Central memory CD8-positive, alpha-beta T cell (primary cell): ENCODE data around the gene ELAPOR1.

Experiments used
- ATAC-seq: fragments of 150-1000 bp; cut with Tn5 transposase; replicated peaks from 2 replicates; pipeline ENCODE4 v1.10.0; 2022; ENCODE audit warnings: mild to moderate bottlenecking, moderate FRiP score, moderate number of reproducible peaks; ENCODE audit not compliant: poor library complexity, severe bottlenecking; ENCODE audit errors: extremely low read depth
- DNase-seq, 2 donors: peaks; one replicate each; pipeline ENCODE4 v3.0.0; 2021; ENCODE audit warnings: low spot score in 2 of 2
- H3K27ac Mint-ChIP-seq: one replicate; pipeline ENCODE4 v1.8.0; 2022; ENCODE audit warnings: low read depth, mild to moderate bottlenecking, moderate library complexity, mixed read lengths
- H3K27me3 Mint-ChIP-seq: one replicate; pipeline ENCODE4 v1.8.0; 2022; ENCODE audit warnings: mixed read lengths
- H3K36me3 Mint-ChIP-seq: one replicate; pipeline ENCODE4 v1.8.0; 2022; ENCODE audit warnings: mild to moderate bottlenecking, moderate library complexity, mixed read lengths; ENCODE audit not compliant: insufficient read depth
- H3K4me1 Mint-ChIP-seq: one replicate; pipeline ENCODE4 v1.8.0; 2022; ENCODE audit warnings: mixed read lengths
- H3K4me3 Mint-ChIP-seq: one replicate; pipeline ENCODE4 v1.8.0; 2022; ENCODE audit warnings: mild to moderate bottlenecking, moderate library complexity, mixed read lengths
- H3K9me3 Mint-ChIP-seq: one replicate; pipeline ENCODE4 v1.8.0; 2022; ENCODE audit warnings: mixed read lengths

ELAPOR1 gene

DNA sequence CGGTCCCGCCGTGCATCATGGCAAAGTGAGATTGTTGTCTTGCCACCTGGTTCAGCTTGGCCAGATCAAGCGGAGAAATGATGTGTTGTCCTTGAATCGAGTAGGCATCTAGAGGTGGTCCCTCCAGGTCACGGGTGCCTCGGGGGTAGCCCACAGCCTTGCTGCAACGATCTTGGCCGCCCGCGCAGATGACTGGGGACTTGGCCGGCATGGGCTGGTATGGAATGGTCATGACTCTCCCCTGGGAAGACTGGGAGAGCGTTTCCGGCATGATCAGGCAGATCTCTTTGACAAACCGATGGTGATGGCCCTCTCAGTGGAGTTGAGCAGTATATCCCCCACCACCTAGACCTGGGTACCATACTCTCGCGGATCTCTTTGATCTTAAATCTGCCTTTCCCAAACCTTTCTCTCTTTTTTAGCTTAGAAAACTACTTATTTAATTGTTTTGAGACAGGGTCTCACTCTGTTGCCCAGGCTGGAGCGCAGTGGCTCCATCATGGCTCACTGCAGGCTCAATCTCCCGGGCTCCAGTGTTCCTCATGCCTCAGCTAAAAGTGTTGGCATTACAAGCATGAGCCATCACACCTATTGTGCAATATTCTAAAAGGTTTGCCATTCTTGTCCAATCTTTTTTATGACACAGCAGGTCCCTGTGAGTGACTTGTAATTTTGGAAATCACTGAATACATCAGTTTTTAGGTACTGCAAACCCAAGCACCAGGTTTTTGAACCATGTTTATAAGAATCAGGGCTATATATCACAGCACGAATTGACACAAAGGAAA, 9.4 kb upstream of the ELAPOR1 start:
- Mint-ChIP-seq H3K27ac (no peak overlapping the region), H3K36me3 (peaks cover 15% of the 10 kb centered on the region), H3K27me3 (no peaks in the 10 kb centered on the region), H3K9me3 (no peaks in the 10 kb centered on the region), H3K4me1 (peaks cover 15% of the 10 kb centered on the region), H3K4me3 (no peak overlapping the region)
- ATAC-seq, result no peak
- no peak for DNase-seq

DNA sequence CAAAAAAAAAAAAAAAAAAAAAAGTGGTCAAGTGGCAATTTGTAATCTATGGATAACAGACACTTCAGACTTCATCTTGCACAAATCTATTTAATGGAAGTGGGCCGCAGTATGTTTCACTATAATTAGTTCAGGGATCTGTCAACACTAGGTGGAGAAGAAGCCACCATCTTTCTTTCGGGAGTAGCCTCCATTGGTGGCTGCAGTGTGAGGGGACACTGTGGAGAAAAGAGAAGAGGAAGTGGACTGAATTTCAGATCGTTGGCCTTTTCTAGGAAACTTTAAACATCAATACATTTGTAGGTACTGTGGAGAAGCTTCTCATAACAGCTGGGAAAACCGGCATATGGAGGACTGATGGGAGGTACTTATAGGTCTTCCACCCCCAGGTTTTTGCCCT, 8.0 kb upstream of the ELAPOR1 start:
- no peaks in the 10 kb centered on the region for H3K27me3 Mint-ChIP-seq
- DNase-seq, result no peak
- no peaks in the 10 kb centered on the region for H3K9me3 Mint-ChIP-seq
- no peak overlapping the region for H3K4me3 Mint-ChIP-seq
- no peak for ATAC-seq
- H3K36me3 Mint-ChIP-seq, result peaks cover 6% of the 10 kb centered on the region
- H3K4me1 Mint-ChIP-seq, result peaks cover 4% of the 10 kb centered on the region
- H3K27ac Mint-ChIP-seq, result no peak overlapping the region

DNA sequence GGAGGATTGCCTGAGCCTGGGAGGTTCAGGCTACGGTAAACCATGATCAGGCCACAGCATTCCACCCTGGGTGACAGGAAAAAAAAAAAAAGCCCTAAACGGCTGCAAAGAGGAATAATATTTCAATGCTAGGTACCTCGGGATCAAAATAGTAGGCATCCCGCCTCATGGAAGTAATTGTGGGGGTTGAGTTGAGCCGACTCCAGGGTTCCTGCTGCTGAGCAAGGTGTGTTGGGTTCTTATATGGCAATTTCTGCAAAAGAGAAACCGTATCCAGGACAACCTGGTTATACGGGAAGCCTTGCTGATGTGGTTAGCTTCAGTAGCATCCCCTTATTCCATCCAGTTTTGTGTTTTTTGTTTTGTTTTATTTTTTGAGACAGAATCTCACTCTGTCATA, 6.1 kb upstream of the ELAPOR1 start:
- Mint-ChIP-seq H3K4me3 (no peak overlapping the region), H3K27ac (no peak overlapping the region), H3K27me3 (no peaks in the 10 kb centered on the region), H3K4me1 (peaks cover 5% of the 10 kb centered on the region), H3K9me3 (no peaks in the 10 kb centered on the region), H3K36me3 (peaks cover 4% of the 10 kb centered on the region)
- ATAC-seq (no peak), DNase-seq (no peak)

DNA sequence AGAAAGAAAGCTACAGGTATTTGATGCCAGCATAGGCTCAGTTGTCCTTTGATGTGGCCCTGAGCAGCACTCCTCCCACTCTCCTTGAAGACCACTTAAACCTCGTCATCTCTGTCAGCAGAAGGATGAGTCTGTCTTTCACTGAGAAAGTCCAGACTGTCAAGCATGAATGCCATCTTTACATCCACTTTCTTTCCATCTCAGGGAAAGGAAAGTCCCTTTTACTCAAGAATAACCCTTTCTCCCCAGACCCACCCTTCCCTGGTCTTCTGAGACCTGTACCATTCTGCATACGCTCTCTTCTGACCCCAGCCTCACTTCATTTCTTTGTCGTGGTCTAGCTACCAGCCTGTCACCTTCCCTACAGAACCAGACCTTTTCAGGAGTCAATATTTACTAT, 4.0 kb upstream of the ELAPOR1 start:
- Mint-ChIP-seq H3K27ac (no peak overlapping the region), H3K36me3 (peaks cover 14% of the 10 kb centered on the region), H3K9me3 (no peaks in the 10 kb centered on the region), H3K4me1 (peaks cover 24% of the 10 kb centered on the region), H3K27me3 (no peaks in the 10 kb centered on the region), H3K4me3 (no peak overlapping the region)
- ATAC-seq, result no peak
- no peak for DNase-seq

DNA sequence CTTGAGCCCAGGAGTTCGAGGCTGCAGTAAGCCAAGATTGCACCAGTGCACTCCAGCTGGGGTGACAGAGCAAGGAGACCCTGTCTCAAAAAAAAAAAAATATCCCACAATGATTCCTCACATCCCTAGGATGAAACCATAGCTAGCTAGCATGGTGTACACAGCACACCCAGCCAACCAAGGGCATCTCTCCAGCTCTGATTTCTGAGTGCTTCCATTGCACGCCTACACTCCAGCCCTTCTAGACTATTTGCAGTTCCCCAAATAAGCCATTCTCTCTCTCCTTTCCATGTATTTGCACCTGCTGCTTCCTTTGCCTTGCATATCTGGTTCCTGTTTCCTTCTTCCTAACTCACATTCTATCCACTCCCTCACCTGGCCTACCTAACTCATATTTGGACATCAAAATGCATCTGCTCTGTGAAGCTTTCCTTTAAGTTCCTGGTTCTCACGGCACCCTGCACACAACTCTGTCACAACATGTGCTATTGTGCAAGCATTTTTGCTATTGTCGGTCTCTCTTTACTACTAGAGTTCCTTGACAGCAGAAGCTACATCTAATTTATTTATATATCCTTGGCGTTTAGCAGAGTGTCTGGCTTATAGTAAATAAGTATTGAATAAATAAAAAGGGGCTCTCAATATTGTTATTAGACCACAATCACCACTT, 2.4 kb upstream of the ELAPOR1 start:
- no peak for ATAC-seq
- Mint-ChIP-seq H3K9me3 (no peaks in the 10 kb centered on the region), H3K36me3 (peaks cover 14% of the 10 kb centered on the region), H3K4me1 (peaks cover 24% of the 10 kb centered on the region), H3K27ac (peak overlapping the region; percentile 100), H3K4me3 (no peak overlapping the region), H3K27me3 (no peaks in the 10 kb centered on the region)
- DNase-seq, result no peak

DNA sequence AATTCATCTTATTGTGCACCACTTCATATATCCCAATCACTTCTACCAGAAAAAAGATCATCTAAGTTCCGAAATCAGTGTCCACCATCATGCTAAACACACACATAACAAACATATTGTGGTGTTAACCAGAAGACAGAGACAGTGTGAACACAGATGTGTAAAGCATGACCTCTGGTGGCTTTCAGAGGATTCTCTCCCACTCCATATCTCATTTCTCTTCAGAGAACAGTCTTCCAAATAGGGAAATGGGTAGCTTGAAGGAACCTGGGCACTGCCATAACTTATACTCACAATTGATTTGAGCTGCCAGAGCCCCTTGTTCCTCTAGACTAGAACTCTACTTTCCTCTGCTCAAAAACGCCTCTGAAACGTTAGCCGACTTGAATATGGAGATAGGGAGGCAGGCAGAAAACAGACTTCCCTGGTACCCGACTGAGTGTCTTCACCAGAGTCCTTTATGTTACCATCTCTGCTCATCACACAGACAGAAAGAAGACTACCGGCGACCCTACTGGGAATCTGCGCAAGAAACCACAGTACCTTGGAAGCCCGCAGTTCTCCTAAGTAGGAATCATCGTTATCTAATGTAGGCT, 1.8 kb upstream of the ELAPOR1 start:
- H3K36me3 Mint-ChIP-seq, result peaks cover 14% of the 10 kb centered on the region
- peak overlapping the region; percentile 92 for H3K4me3 Mint-ChIP-seq
- no peaks in the 10 kb centered on the region for H3K27me3 Mint-ChIP-seq
- DNase-seq, result no peak
- no peak for ATAC-seq
- peak overlapping the region; percentile 100 for H3K27ac Mint-ChIP-seq
- no peaks in the 10 kb centered on the region for H3K9me3 Mint-ChIP-seq
- H3K4me1 Mint-ChIP-seq, result peaks cover 24% of the 10 kb centered on the region

DNA sequence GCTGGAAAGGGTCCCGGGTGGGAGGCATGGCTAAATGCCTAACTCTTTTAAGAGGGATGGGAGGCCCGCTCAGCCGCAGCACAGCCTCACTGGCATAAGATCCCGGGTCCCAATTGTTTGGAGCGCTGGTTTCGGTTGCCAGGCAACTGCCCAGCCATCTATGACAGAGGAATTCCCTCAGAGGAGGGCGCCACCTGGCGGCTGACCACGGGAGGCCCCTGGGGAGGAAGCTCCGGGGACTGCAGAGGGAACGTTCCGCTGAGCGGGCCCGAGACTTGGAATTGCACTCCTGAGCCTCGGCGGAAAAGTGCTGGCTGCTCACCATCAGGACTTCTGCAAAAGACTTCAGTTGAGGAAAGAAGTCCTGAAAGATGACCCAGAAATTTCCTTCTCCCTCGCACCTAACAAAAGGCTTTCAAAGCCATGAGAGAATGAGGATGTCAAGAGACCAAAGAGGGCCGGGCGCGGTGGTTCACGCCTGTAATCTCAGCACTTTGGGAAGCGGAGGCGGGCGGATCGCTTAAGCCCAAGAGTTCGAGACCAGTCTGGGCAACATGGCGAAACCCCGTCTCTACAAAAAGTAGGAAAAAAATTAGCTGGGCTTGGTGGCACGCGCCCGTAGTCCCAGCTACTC, 1.1 kb upstream of the ELAPOR1 start:
- Mint-ChIP-seq H3K4me1 (peaks cover 24% of the 10 kb centered on the region), H3K36me3 (peaks cover 14% of the 10 kb centered on the region), H3K4me3 (peak overlapping the region; percentile 92), H3K27me3 (no peaks in the 10 kb centered on the region), H3K9me3 (no peaks in the 10 kb centered on the region), H3K27ac (peak overlapping the region; percentile 100)
- peak; percentile 84 to 87 for DNase-seq
- peak; percentile 70 for ATAC-seq

DNA sequence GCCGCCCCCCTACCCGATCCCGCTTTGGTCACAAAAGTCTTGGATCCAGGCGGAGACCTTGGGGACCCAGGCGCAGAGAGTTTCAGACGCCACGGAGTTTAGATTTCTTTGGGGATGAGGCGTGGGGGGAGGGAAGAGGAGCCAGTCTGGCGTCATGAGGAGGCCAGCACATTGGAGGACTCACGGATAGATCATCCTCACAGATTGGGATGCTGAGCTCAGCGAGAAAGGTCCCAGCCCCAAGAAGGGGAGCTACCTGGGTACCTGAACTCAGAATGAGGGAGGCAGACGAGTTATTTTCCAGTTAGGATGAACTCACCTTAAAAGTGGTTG, 393 bp downstream of the ELAPOR1 start:
- peaks cover 24% of the 10 kb centered on the region for H3K4me1 Mint-ChIP-seq
- ATAC-seq, result no peak
- H3K27ac Mint-ChIP-seq, result peak overlapping the region; percentile 79
- H3K27me3 Mint-ChIP-seq, result no peaks in the 10 kb centered on the region
- peak overlapping the region; percentile 92 for H3K4me3 Mint-ChIP-seq
- no peak for DNase-seq
- no peaks in the 10 kb centered on the region for H3K9me3 Mint-ChIP-seq
- peaks cover 16% of the 10 kb centered on the region for H3K36me3 Mint-ChIP-seq

DNA sequence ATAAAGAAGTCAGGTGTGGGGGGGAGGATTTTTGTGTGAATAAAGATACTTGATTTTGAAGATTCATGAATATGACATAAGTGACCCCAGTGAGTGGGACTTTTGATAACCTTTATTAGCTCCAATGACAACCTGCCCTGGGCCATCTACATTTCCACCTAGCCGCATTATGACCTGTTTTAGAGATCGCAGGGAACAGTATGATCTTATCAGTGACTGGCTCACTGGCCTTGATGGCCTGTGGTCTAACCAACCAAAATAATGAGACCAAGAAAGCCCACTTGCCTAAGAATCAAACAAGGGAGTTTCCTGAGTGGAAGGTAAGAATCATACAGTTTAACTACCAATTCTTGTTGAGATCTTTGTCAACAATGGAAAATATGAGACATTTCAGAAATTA, 1.8 kb downstream of the ELAPOR1 start:
- ATAC-seq, result no peak
- no peak for DNase-seq
- H3K27me3 Mint-ChIP-seq, result no peaks in the 10 kb centered on the region
- H3K9me3 Mint-ChIP-seq, result no peaks in the 10 kb centered on the region
- no peak overlapping the region for H3K27ac Mint-ChIP-seq
- peaks cover 24% of the 10 kb centered on the region for H3K4me1 Mint-ChIP-seq
- peaks cover 16% of the 10 kb centered on the region for H3K36me3 Mint-ChIP-seq
- no peak overlapping the region for H3K4me3 Mint-ChIP-seq

DNA sequence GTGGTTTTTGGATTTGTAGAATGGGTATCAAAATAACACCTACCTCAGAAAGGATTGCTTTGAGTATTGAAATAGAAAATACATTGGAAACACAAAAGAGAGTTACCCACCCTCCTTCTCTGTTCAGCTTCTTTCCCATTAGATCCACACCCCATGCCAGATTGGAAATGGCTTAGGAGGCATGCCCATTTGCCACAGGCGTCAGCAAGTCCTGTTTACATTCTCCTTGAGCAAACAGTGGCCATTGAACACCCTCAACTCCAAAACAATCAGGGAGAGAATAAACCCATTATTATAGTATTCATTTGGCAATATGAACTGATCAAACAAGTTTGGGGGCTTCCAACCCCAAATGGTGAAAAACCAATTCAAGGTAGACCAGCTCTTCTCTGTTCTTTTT, 2.4 kb downstream of the ELAPOR1 start:
- Mint-ChIP-seq H3K4me3 (no peak overlapping the region), H3K36me3 (peaks cover 17% of the 10 kb centered on the region), H3K27me3 (no peaks in the 10 kb centered on the region), H3K9me3 (no peaks in the 10 kb centered on the region), H3K27ac (no peak overlapping the region), H3K4me1 (peaks cover 24% of the 10 kb centered on the region)
- ATAC-seq, result no peak
- DNase-seq, result no peak

DNA sequence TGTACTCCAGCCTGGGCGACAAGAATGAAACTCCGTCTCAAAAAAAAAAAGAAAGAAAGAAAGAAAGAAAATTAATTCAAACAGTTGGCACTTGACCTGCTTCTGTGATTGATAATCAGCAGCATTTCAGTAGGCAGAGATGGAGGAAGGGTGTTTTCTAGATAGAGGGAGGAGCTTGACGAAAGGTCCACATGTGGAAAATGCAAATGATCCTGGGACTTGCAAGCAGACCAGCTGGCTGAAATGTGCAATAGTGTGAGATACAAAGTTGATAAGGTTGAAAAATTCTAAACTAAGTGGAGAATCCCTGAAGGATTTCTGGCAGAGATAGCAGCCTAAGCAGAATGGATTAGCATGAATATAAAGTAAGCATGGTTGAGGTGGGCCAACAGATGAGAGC, 4.2 kb downstream of the ELAPOR1 start:
- Mint-ChIP-seq H3K36me3 (peaks cover 12% of the 10 kb centered on the region), H3K4me3 (no peak overlapping the region), H3K27ac (no peak overlapping the region), H3K4me1 (peaks cover 16% of the 10 kb centered on the region), H3K27me3 (no peaks in the 10 kb centered on the region), H3K9me3 (no peaks in the 10 kb centered on the region)
- no peak for ATAC-seq
- DNase-seq, result no peak

DNA sequence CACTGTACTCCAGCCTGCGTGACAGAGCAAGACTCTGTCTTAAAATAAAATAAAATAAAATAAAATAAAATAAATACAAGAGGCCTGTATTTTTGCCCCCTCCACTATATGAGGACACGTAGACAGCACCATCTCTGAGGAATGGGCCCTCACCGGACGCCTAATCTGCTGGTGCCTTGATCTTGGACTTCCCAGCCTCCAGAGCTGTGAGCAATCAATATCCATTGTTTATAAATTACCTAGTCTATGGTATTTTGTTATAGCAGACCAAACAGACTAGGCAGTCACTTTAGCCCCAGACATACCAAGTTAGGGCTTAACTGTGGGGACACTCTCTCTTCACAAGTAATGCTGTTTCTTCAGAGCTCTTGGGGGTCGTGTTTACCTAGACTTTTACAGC, 6.4 kb downstream of the ELAPOR1 start:
- no peaks in the 10 kb centered on the region for H3K27me3 Mint-ChIP-seq
- no peak for ATAC-seq
- H3K4me1 Mint-ChIP-seq, result no peaks in the 10 kb centered on the region
- H3K27ac Mint-ChIP-seq, result no peak overlapping the region
- no peaks in the 10 kb centered on the region for H3K9me3 Mint-ChIP-seq
- no peak overlapping the region for H3K4me3 Mint-ChIP-seq
- peaks cover 3% of the 10 kb centered on the region for H3K36me3 Mint-ChIP-seq
- no peak for DNase-seq

DNA sequence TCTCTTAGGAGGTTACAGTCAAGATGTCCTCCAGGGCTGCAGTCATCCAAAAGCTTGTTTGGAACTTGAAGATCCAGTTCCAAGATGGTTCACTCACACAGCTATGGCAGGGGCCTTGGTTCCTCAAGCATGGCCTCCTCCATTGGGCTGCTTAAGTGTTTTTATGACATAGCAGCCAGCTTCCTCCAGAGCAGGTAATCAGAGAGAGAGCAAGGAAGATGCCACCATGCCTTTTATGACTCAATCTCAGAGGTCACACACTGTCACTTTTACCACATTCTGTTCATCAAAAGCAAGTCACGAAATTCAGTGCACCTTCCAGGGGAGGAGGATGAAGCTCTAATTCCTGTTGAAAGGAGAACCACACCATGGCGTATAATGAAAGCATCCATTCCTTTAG, 17.1 kb downstream of the ELAPOR1 start:
- Mint-ChIP-seq H3K4me1 (no peaks in the 10 kb centered on the region), H3K27me3 (no peaks in the 10 kb centered on the region), H3K9me3 (no peaks in the 10 kb centered on the region), H3K36me3 (peaks cover 1% of the 10 kb centered on the region), H3K4me3 (no peak overlapping the region), H3K27ac (no peak overlapping the region)
- ATAC-seq, result no peak
- DNase-seq, result no peak
